Natural killer cell (primary cell): ENCODE measurements around the gene NAP1L1. TPM values are rescaled to one million over a fixed set of nuclear protein-coding genes. Genes with fewer than 3 reads are reported as not detected.

Experiments used
- ATAC-seq, 3 donors: fragments of 150-1000 bp in 2 of 3; fragments of 200-7000 bp in 1 of 3; cut with Tn5 transposase; 1 replicate in 1 of 3; 2 replicates in 2 of 3; pipeline ENCODE4 v1.10.0; 2021; ENCODE audit warnings: mild to moderate bottlenecking in 2 of 3, moderate library complexity in 2 of 3
- DNase-seq, 2 donors: peaks; one replicate each; pipeline versions ENCODE4 v3.0.0 to v3.0.0-alpha.2; 2013 to 2021; ENCODE audit warnings: mixed read lengths in 1 of 2
- H3K27ac ChIP-seq: one replicate; pipeline ENCODE4 v1.5.1; 2013; ENCODE audit warnings: mild to moderate bottlenecking, low read length
- H3K27me3 ChIP-seq: one replicate; pipeline ENCODE4 v1.6.1; 2013; ENCODE audit warnings: low read length; ENCODE audit not compliant: control insufficient read depth, insufficient read depth
- H3K36me3 ChIP-seq: one replicate; pipeline ENCODE4 v1.6.1; 2013; ENCODE audit warnings: low read length; ENCODE audit not compliant: control insufficient read depth, insufficient read depth
- H3K4me1 ChIP-seq: one replicate; pipeline ENCODE4 v1.6.1; 2013; ENCODE audit warnings: low read length; ENCODE audit not compliant: control insufficient read depth, insufficient read depth
- H3K4me3 ChIP-seq: one replicate; pipeline ENCODE4 v1.5.1; 2013; ENCODE audit warnings: low read length
- H3K9me3 ChIP-seq: one replicate; pipeline ENCODE4 v1.6.1; 2013; ENCODE audit warnings: low read length; ENCODE audit not compliant: control insufficient read depth, insufficient read depth
- H3K27ac Mint-ChIP-seq, 2 donors: one replicate each; pipeline ENCODE4 v1.8.0; 2022; ENCODE audit warnings: mild to moderate bottlenecking in 2 of 2, mixed read lengths in 2 of 2, moderate library complexity in 1 of 2
- H3K27me3 Mint-ChIP-seq, 2 donors: one replicate each; pipeline ENCODE4 v1.8.0; 2022; ENCODE audit warnings: low read depth in 2 of 2, mixed read lengths in 2 of 2
- H3K36me3 Mint-ChIP-seq: one replicate; pipeline ENCODE4 v1.8.0; 2022; ENCODE audit warnings: mixed read lengths
- H3K4me1 Mint-ChIP-seq, 2 donors: one replicate each; pipeline ENCODE4 v1.8.0; 2022; ENCODE audit warnings: mixed read lengths in 2 of 2
- H3K4me3 Mint-ChIP-seq: one replicate; pipeline ENCODE4 v1.8.0; 2022; ENCODE audit warnings: mild to moderate bottlenecking, moderate library complexity, mixed read lengths
- H3K9me3 Mint-ChIP-seq, 2 donors: one replicate each; pipeline ENCODE4 v1.8.0; 2022; ENCODE audit warnings: mixed read lengths in 2 of 2
- CTCF ChIP-seq: fragments of 200-600 bp; IDR thresholded peaks from one replicate; pipeline ENCODE4 v1.8.0; 2022; ENCODE audit warnings: antibody characterized with exemption
- WGBS: methylation state at CpG from one replicate; pipeline ENCODE4 v1.1.7; 2013; ENCODE audit warnings: missing lambda C conversion rate; ENCODE audit not compliant: insufficient coverage; 5-methylcytosine and 5-hydroxymethylcytosine counted together
- intact Hi-C: fragments of 100-400 bp; cut with micrococcal nuclease; formaldehyde crosslinking; loops from one replicate; pipeline ENCODE4 v1.14.2; 2022
- total RNA-seq, 4 donors: library from RNA; stranded (reverse); fragments of 120-200 nt in 1 of 4; gene quantifications; one replicate each; pipeline versions ENCODE4 v1.2.3 to v1.2.4, GENCODE V29; 2013 to 2022

The NAP1L1 gene
- total RNA-seq, 3 donors from 2014 or later (not counting 1 experiment from before 2014, with no cell fraction given), result 264 to 431 (median 286) TPM

- Histone ChIP-seq H3K9me3 (no peaks in the 10 kb centered on the region), H3K36me3 (no peaks in the 10 kb centered on the region), H3K27me3 (no peaks in the 10 kb centered on the region), H3K4me1 (no peaks in the 10 kb centered on the region), H3K27ac (no peak overlapping the region), H3K4me3 (no peak overlapping the region)
- Mint-ChIP-seq H3K9me3 (no peaks in the 10 kb centered on the region), H3K36me3 (no peaks in the 10 kb centered on the region), H3K4me3 (no peak overlapping the region), H3K27me3 (peaks cover 0 to 3% of the 10 kb centered on the region in 2 donors), H3K4me1 (no peaks in the 10 kb centered on the region), H3K27ac (no peak overlapping the region)
- no CpG with 5 or more reads among the region's 3 CpGs for WGBS
- intact Hi-C loops, result no loop called here
- TF ChIP-seq CTCF, result no peak
- no peak for DNase-seq
- no peak for ATAC-seq
Measured at GRCh38 chr12:76117067-76117691, 32.7 kb upstream of the NAP1L1 start.

GRCh38 chr12:76113800-76114757 is 29.6 kb upstream of the NAP1L1 start:
- Histone ChIP-seq H3K36me3 (no peaks in the 10 kb centered on the region), H3K4me3 (no peak overlapping the region), H3K9me3 (no peaks in the 10 kb centered on the region), H3K27ac (no peak overlapping the region), H3K4me1 (no peaks in the 10 kb centered on the region), H3K27me3 (no peaks in the 10 kb centered on the region)
- Mint-ChIP-seq H3K4me1 (no peaks in the 10 kb centered on the region), H3K36me3 (no peaks in the 10 kb centered on the region), H3K27me3 (peaks cover 0 to 7% of the 10 kb centered on the region in 2 donors), H3K9me3 (no peaks in the 10 kb centered on the region), H3K27ac (no peak overlapping the region), H3K4me3 (no peak overlapping the region)
- DNase-seq (no peak), ATAC-seq (no peak)
- TF ChIP-seq CTCF, result no peak
- intact Hi-C loops, result no loop called here
- whole genome bisulfite sequencing, result 93% methylated on average over 5 of the region's 7 CpGs

- Histone ChIP-seq H3K36me3 (no peaks in the 10 kb centered on the region), H3K4me1 (no peaks in the 10 kb centered on the region), H3K4me3 (no peak overlapping the region), H3K9me3 (no peaks in the 10 kb centered on the region), H3K27me3 (no peaks in the 10 kb centered on the region), H3K27ac (no peak overlapping the region)
- H3K4me1 Mint-ChIP-seq, result no peaks in the 10 kb centered on the region
- ATAC-seq (no peak), DNase-seq (no peak)
- H3K27me3 Mint-ChIP-seq, result peaks cover 0 to 7% of the 10 kb centered on the region in 2 donors
- WGBS, result no CpG with 5 or more reads among the region's 1 CpG
- no peak overlapping the region for H3K4me3 Mint-ChIP-seq
- H3K27ac Mint-ChIP-seq, result no peak overlapping the region
- no peaks in the 10 kb centered on the region for H3K9me3 Mint-ChIP-seq
- no peak for TF ChIP-seq CTCF
- intact Hi-C loops, result no loop called here
- H3K36me3 Mint-ChIP-seq, result no peaks in the 10 kb centered on the region
Measured at GRCh38 chr12:76111209-76111749, 26.8 kb upstream of the NAP1L1 start.
